Heart left ventricle (tissue), 16 donors: ENCODE results near the gene NABP1. TPM values are rescaled to one million over a fixed set of nuclear protein-coding genes. Genes with fewer than 3 reads are reported as not detected.

Experiments
- ATAC-seq, 4 donors: fragments of 200-7000 bp; cut with Tn5 transposase; one replicate each; pipeline ENCODE4 v1.9.1; 2020 to 2022; ENCODE audit warnings: moderate library complexity in 4 of 4, mild to moderate bottlenecking in 3 of 4, moderate number of reproducible peaks in 1 of 4
- DNase-seq, 5 donors: peaks; one replicate each; pipeline ENCODE4 v3.0.0-alpha.2; 2020
- H3K27ac ChIP-seq, 12 donors: fragments of 200-600 bp; sonication (generic) in 4 of 12; one replicate each; pipeline versions ENCODE4 v1.5.0 to v1.8.0; 2016 to 2022; ENCODE audit warnings: mild to moderate bottlenecking in 2 of 12
- H3K27me3 ChIP-seq, 9 donors: fragments of 200-600 bp; sonication (generic) in 2 of 9; one replicate each; pipeline versions ENCODE4 v1.5.1 to v1.8.0; 2016 to 2022; ENCODE audit warnings: mild to moderate bottlenecking in 3 of 9
- H3K36me3 ChIP-seq, 9 donors: fragments of 200-600 bp; sonication (generic) in 2 of 9; one replicate each; pipeline versions ENCODE4 v1.5.0 to v1.8.0; 2018 to 2022; ENCODE audit warnings: mild to moderate bottlenecking in 2 of 9
- H3K4me1 ChIP-seq, 12 donors: fragments of 200-600 bp; sonication (generic) in 4 of 12; one replicate each; pipeline versions ENCODE4 v1.5.0 to v1.8.0; 2016 to 2022; ENCODE audit warnings: mild to moderate bottlenecking in 3 of 12
- H3K4me3 ChIP-seq, 12 donors: fragments of 200-600 bp; sonication (generic) in 4 of 12; one replicate each; pipeline versions ENCODE4 v1.5.0 to v1.8.0; 2017 to 2022; ENCODE audit warnings: mild to moderate bottlenecking in 9 of 12, moderate library complexity in 4 of 12
- H3K9me3 ChIP-seq, 12 donors: fragments of 200-600 bp; sonication (generic) in 4 of 12; one replicate each; pipeline versions ENCODE4 v1.5.0 to v1.8.0; 2016 to 2022; ENCODE audit warnings: mild to moderate bottlenecking in 1 of 12
- CTCF ChIP-seq, 12 donors: fragments of 200-600 bp; sonication (generic) in 4 of 12; IDR thresholded peaks; one replicate each; pipeline versions ENCODE4 v1.5.0 to v1.8.0; 2018 to 2022; ENCODE audit warnings: antibody characterized with exemption in 12 of 12, mild to moderate bottlenecking in 5 of 12
- POLR2A ChIP-seq, 2 donors: fragments of 450-650 bp; IDR thresholded peaks; one replicate each; pipeline ENCODE4 v1.6.1; 2017; ENCODE audit warnings: antibody characterized with exemption in 2 of 2, mild to moderate bottlenecking in 2 of 2, moderate library complexity in 2 of 2
- WGBS, 4 donors: extraction: QIAGEN DNeasy Blood & Tissue Kit in 2 of 4; methylation state at CpG; one replicate each; pipeline versions ENCODE4 v1.1.5 to v1.1.7; 2013 to 2018; 5-methylcytosine and 5-hydroxymethylcytosine counted together
- intact Hi-C, 10 donors: fragments of 100-400 bp; cut with DNase I; formaldehyde crosslinking; loops; one replicate each; pipeline versions ENCODE4 v1.11.1 to v1.14.2; 2022
- polyA plus RNA-seq, 2 donors: library from polyadenylated mRNA; stranded (reverse); fragments of 200-250 nt; gene quantifications; one replicate each; pipeline ENCODE4 v1.2.3, GENCODE V29; 2013
- total RNA-seq, 9 donors: library from RNA; depleted of rRNA in 2 of 9; stranded (reverse); fragments of >200 nt in 2 of 9; fragmentation: NEBNext Ultra II Directional in 3 of 9; extraction: Animal tissue kit (Norgen Biotek cat#: 25700) in 3 of 9; gene quantifications; one replicate each; pipeline versions ENCODE4 v1.1.0 to v1.2.4, GENCODE V29; 2016 to 2023
- donor health status: ischemic (EF 13 %, LVEDD 7.1; RV severe dilation, severe dysfunction).
- donor health status: healthy with polysubstance abuse.
- donor health status: DM: no; HTN: yes; CAD: no.
- donor health status: DM: no; HTN: no; CAD: no.
- donor health status: ischemic (EF 25% LVEDD 6.9; RV normal size, moderate dysfunction).
- donor health status: ischemic (EF 25% LVEDD 5.7; RV mildly dilated, moderate dysfunction).
- donor health status: healthy.
- donor health status: DM: yes; HTN: yes; CAD: no.
- donor health status: ischemic (EF 35%, LVEDD 5.7; RV mildly dilated, moderate dysfunction).
- donor health status: nonischemic (EF 11% LVEDD 7.7; RV severe dilation, severe dysfunction).
- donor health status: DM: yes; HTN: yes; CAD: no.
- donor health status: PGD.
- donor health status: ischemic (EF 29% LVEDD 5.4; RV normal size, mild dysfunction).
- donor health status: nonischemic (EF 23%, LVEDD 6.1; RV moderate dilation, normal function).

Gene NABP1
- total and polyA plus RNA-seq, 11 donors: 1.5 to 36.3 (median 3.3) TPM

GRCh38 chr2:191650896-191651773 lies 26.8 kb upstream of the NABP1 start:
- TF ChIP-seq POLR2A (IDR thresholded peaks at IDR 0.05): no peak
- TF ChIP-seq CTCF (IDR thresholded peaks at IDR 0.05): no peak
- Histone ChIP-seq H3K4me1 (peaks cover 0 to 14% (median 0%) of the 10 kb centered on the region in 12 donors), H3K27me3 (no peaks in the 10 kb centered on the region), H3K9me3 (peaks cover 0 to 6% (median 0%) of the 10 kb centered on the region in 12 donors), H3K36me3 (no peaks in the 10 kb centered on the region), H3K4me3 (no peak overlapping the region), H3K27ac (peak overlapping the region in 1 of 12 donors; percentile 55)
- ATAC-seq (no peak), DNase-seq (no peak)
- WGBS, 4 donors: 65 to 86% (median 82%) methylated on average over 3 of the region's 3 CpGs
- intact Hi-C loops: no loop called here

- intact Hi-C loops: no loop called here
- DNase-seq: no peak
- no peak for ATAC-seq
- no peak overlapping the region for H3K27ac ChIP-seq
- peaks cover 0 to 7% (median 0%) of the 10 kb centered on the region in 12 donors for H3K4me1 ChIP-seq
- no peak for TF ChIP-seq POLR2A (IDR thresholded peaks at IDR 0.05)
- no peak for TF ChIP-seq CTCF (IDR thresholded peaks at IDR 0.05)
- no peaks in the 10 kb centered on the region for H3K36me3 ChIP-seq
- 83 to 93% (median 88%) methylated on average over 5 of the region's 5 CpGs for WGBS, 4 donors
- H3K4me3 ChIP-seq: no peak overlapping the region
- no peaks in the 10 kb centered on the region for H3K27me3 ChIP-seq
- peaks cover 0 to 6% (median 0%) of the 10 kb centered on the region in 12 donors for H3K9me3 ChIP-seq
Measured at GRCh38 chr2:191653667-191654391, 24.1 kb upstream of the NABP1 start.

GRCh38 chr2:191656391-191656790 lies 21.5 kb upstream of the NABP1 start:
- ATAC-seq (peak in 2 of 4 donors; percentile 42 to 58), DNase-seq (no peak)
- Histone ChIP-seq H3K36me3 (no peaks in the 10 kb centered on the region), H3K27me3 (no peaks in the 10 kb centered on the region), H3K4me1 (peaks cover 0 to 3% (median 0%) of the 10 kb centered on the region in 12 donors), H3K27ac (peak overlapping the region in 1 of 12 donors; percentile 43), H3K4me3 (no peak overlapping the region), H3K9me3 (peaks cover 0 to 6% (median 0%) of the 10 kb centered on the region in 12 donors)
- intact Hi-C loops: no loop called here
- TF ChIP-seq CTCF (IDR thresholded peaks at IDR 0.05) (no peak), POLR2A (IDR thresholded peaks at IDR 0.05) (no peak)

GRCh38 chr2:191656792-191657191 lies 21.1 kb upstream of the NABP1 start:
- peak overlapping the region in 2 of 12 donors; percentile 8 to 43 for H3K27ac ChIP-seq

More at GRCh38 chr2:191656792-191657191, 21.1 kb upstream of the NABP1 start:
- peaks cover 0 to 6% (median 0%) of the 10 kb centered on the region in 12 donors for H3K9me3 ChIP-seq
- intact Hi-C loops: no loop called here
- peaks cover 0 to 3% (median 0%) of the 10 kb centered on the region in 12 donors for H3K4me1 ChIP-seq
- H3K27me3 ChIP-seq: no peaks in the 10 kb centered on the region
- DNase-seq (no peak), ATAC-seq (no peak)
- H3K36me3 ChIP-seq: no peaks in the 10 kb centered on the region
- no peak for TF ChIP-seq POLR2A (IDR thresholded peaks at IDR 0.05)
- no peak for TF ChIP-seq CTCF (IDR thresholded peaks at IDR 0.05)
- H3K4me3 ChIP-seq: no peak overlapping the region
